A549 treated with RU486 at 1 μM for 4 hours (cell line): ENCODE results near the gene STOX2. TPM values are rescaled to one million over a fixed set of nuclear protein-coding genes. Genes with fewer than 3 reads are reported as not detected.

Source experiments
- total RNA-seq: library from RNA; stranded (reverse); fragments of 200-300 nt; extraction: Qiagen RNA extraction; gene quantifications from 5 replicates; pipeline ENCODE4 v1.2.3, GENCODE V29; 2022; ENCODE audit warnings: low read depth

The STOX2 gene
- 1.9 to 3.5 TPM (median 2.8 TPM) in 5 replicates for total RNA-seq

GRCh38 chr4:183905081-183905592, at the start of gene STOX2:
Gene STOX2 (plus strand): TSS chr4:183905307. CDS start chr4:183906791, 1,484 bp downstream.

Other genes starting within 250 kb of the STOX2 start
- 12.3 to 22.5 TPM (median 20.2 TPM) in 5 replicates for gene RWDD4, start 246.1 kb upstream of the STOX2 start, total RNA-seq
- 8.1 to 12.1 TPM (median 10.4 TPM) in 5 replicates for gene TRAPPC11, start 246.0 kb upstream of the STOX2 start, total RNA-seq